K562 treated with DMSO at 1 percent for 24 hours (cell line): ENCODE results near the gene CXXC4. TPM values are rescaled to one million over a fixed set of nuclear protein-coding genes. Genes with fewer than 3 reads are reported as not detected.

Experiments used
- total RNA-seq: library from RNA; unstranded; fragments of 300-600 nt; gene quantifications from 2 replicates; pipeline ENCODE4 v1.2.3, GENCODE V29; 2022; ENCODE audit warnings: low read depth; ENCODE audit not compliant: insufficient read depth

CXXC4 gene
- 0.05 TPM in 1 of 2 replicates, not detected in the other for total RNA-seq

GRCh38 chr4:104494822-104495559, at the start of gene CXXC4:
Gene CXXC4, minus strand, starts transcription at chr4:104494894. Its CDS starts 3,092 bp downstream, at chr4:104491802.

